ENCODE measurements around the gene CMPK1.

- TF ChIP-seq CTCF (IDR thresholded peaks at IDR 0.05) (no peak), EP300 (IDR thresholded peaks at IDR 0.05) (no peak), POLR2AphosphoS5 (IDR thresholded peaks at IDR 0.05) (no peak), POLR2A (IDR thresholded peaks at IDR 0.05) (no peak)
Observed at GRCh38 chr1:47420547-47420946, 87.0 kb downstream of the CMPK1 start.
